ENCODE results near the gene DMBX1. TPM values are rescaled to one million over a fixed set of nuclear protein-coding genes. Genes with fewer than 3 reads are reported as not detected.

DMBX1 gene
- total and polyA plus RNA-seq, 9 of the 15 experiments (the other 6 are each of a cell fraction or from before 2014, with no cell fraction given) = 0.25 to 4.3 (median 1.0) TPM

- TF ChIP-seq VEZF1 (CRISPR knock-in tag; IDR thresholded peaks at IDR 0.05) (peak; percentile 84), ESRRA (IDR thresholded peaks at IDR 0.05; ENCODE audit: borderline replicate concordance, low read depth) (peak; percentile 38; the same call in 1 of the 2 replicates), JUN (IDR thresholded peaks at IDR 0.05; ENCODE audit: borderline replicate concordance, low read depth, low read length) (peak; percentile 66), JUN (CRISPR knock-in tag; IDR thresholded peaks at IDR 0.05; ENCODE audit: borderline replicate concordance) (no peak), NCOA6 (IDR thresholded peaks at IDR 0.05) (no peak), SMAD4 (CRISPR knock-in tag; conservative IDR thresholded peaks at IDR 0.05) (peak; percentile 56), ZNF699 (CRISPR knock-in tag; IDR thresholded peaks at IDR 0.05; ENCODE audit: insufficient replicate concordance) (no peak), FOSL1 (tag; conservative IDR thresholded peaks at IDR 0.05) (peak; percentile 45; the same call in 1 of the 2 replicates), ZKSCAN1 (IDR thresholded peaks at IDR 0.05; ENCODE audit: low read depth, low read length) (0 out of 2 replicates have a peak, but pooled peaks have one; percentile 33), KLF16 (IDR thresholded peaks at IDR 0.05) (peak; percentile 51; the same call in 1 of the 2 replicates), ZFP36 (IDR thresholded peaks at IDR 0.05; ENCODE audit: low read depth, low read length, partially characterized antibody) (no peak), FOXJ3 (CRISPR knock-in tag; IDR thresholded peaks at IDR 0.05) (no peak), TCFL5 (CRISPR knock-in tag; conservative IDR thresholded peaks at IDR 0.05) (no peak), ZBTB7A (IDR thresholded peaks at IDR 0.05; ENCODE audit: borderline replicate concordance, control insufficient read depth, low read depth, low read length) (0 out of 2 replicates have a peak, but pooled peaks have one; percentile 39), U2AF1 (optimal IDR thresholded peaks at IDR 0.05; ENCODE audit: low read depth, low read length) (no peak), L3MBTL2 (IDR thresholded peaks at IDR 0.05) (peak; percentile 40; the same call in 1 of the 2 replicates), MLLT1 (IDR thresholded peaks at IDR 0.05) (no peak), RBM17 (IDR thresholded peaks at IDR 0.05; ENCODE audit: borderline replicate concordance, low read depth, low read length) (no peak), ARNT (IDR thresholded peaks at IDR 0.05) (0 out of 4 replicates have a peak, but pooled peaks of 1 of the 2 experiments have one; percentile 55), MYC (IDR thresholded peaks at IDR 0.05; ENCODE audit: low read depth, low read length) (peak; percentile 49; the same call in 1 of the 2 replicates), MYC (CRISPR knock-in tag; IDR thresholded peaks at IDR 0.05; ENCODE audit: borderline replicate concordance, low read depth) (no peak), WHSC1 (IDR thresholded peaks at IDR 0.05; ENCODE audit: low read length) (no peak), RFX1 (IDR thresholded peaks at IDR 0.05) (no peak), HMBOX1 (IDR thresholded peaks at IDR 0.05) (no peak), XRCC5 (IDR thresholded peaks at IDR 0.05; ENCODE audit: low read depth, low read length) (peak; percentile 91)
These were observed 12.3 kb upstream of the DMBX1 start (continued) for GRCh38 chr1:46477153-46477929.
